ENCODE data around the gene CMTM6.
"Not testable (repeated sequence)": the region's sequence is repeated elsewhere in the genome, so short reads cannot be mapped to it uniquely, and the experiment has no call there.

CMTM6 gene

DNA sequence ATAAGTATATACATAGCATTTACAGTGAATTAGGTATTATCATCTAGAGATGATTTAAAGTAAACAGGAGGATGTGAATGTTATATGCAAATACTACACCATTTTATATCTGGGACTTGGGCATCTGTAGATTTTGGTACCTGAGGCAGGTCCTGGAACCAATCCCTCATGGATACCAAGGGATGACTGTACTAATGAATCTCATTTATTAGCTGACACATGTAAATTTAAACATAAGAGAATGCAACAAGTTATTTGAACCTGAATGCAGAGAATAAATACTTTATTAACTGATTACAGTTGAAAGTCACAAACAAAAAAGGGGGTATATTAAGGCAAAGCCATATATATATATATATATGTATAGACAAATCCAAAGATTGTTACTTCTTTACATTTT, 23.1 kb upstream of the CMTM6 start:
- intact Hi-C loops (cut with DNase I; ENCODE audit: low total_unique reads), result no loop called here
- Histone ChIP-seq H3K36me3 (peaks cover 56 to 74% (median 62%) of the 10 kb centered on the region in 3 donors), H3K27ac (no peak overlapping the region)

GRCh38 chr3:32522682-32523081, 20.0 kb upstream of the CMTM6 start:
- Histone ChIP-seq H3K27me3 (no peaks in the 10 kb centered on the region), H3K36me3 (peaks cover 36 to 49% (median 41%) of the 10 kb centered on the region in 3 donors), H3K27ac (no peak overlapping the region), H3K4me3 (no peak overlapping the region), H3K4me1 (no peaks in the 10 kb centered on the region), H3K9me3 (no peaks in the 10 kb centered on the region)
- intact Hi-C loops (cut with DNase I; ENCODE audit: low total_unique reads), result loop anchor here (5.0 kb wide), 1 partner anchor 135 kb away; no protein-coding TSS in a partner anchor
- no peak for DNase-seq
- TF ChIP-seq, protein P1, sequence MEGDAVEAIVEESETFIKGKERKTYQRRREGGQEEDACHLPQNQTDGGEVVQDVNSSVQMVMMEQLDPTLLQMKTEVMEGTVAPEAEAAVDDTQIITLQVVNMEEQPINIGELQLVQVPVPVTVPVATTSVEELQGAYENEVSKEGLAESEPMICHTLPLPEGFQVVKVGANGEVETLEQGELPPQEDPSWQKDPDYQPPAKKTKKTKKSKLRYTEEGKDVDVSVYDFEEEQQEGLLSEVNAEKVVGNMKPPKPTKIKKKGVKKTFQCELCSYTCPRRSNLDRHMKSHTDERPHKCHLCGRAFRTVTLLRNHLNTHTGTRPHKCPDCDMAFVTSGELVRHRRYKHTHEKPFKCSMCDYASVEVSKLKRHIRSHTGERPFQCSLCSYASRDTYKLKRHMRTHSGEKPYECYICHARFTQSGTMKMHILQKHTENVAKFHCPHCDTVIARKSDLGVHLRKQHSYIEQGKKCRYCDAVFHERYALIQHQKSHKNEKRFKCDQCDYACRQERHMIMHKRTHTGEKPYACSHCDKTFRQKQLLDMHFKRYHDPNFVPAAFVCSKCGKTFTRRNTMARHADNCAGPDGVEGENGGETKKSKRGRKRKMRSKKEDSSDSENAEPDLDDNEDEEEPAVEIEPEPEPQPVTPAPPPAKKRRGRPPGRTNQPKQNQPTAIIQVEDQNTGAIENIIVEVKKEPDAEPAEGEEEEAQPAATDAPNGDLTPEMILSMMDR (IDR thresholded peaks at IDR 0.05), result no peak

More for the DNA sequence above, 23.1 kb upstream of the CMTM6 start:
- Histone ChIP-seq H3K4me1 (no peaks in the 10 kb centered on the region), H3K27me3 (no peaks in the 10 kb centered on the region), H3K9me3 (no peaks in the 10 kb centered on the region), H3K4me3 (no peak overlapping the region)
- no peak for DNase-seq
- TF ChIP-seq, protein P1 (IDR thresholded peaks at IDR 0.05), result no peak

GRCh38 chr3:32518921-32519320, 16.3 kb upstream of the CMTM6 start:
- H3K9me3 ChIP-seq; H3K4me3 ChIP-seq; H3K27me3 ChIP-seq; H3K4me1 ChIP-seq; H3K27ac ChIP-seq; DNase-seq; intact Hi-C loops (cut with DNase I; ENCODE audit: low total_unique reads): not testable (repeated sequence)
- peaks cover 9 to 18% (median 9%) of the 10 kb centered on the region in 3 donors for H3K36me3 ChIP-seq

DNA sequence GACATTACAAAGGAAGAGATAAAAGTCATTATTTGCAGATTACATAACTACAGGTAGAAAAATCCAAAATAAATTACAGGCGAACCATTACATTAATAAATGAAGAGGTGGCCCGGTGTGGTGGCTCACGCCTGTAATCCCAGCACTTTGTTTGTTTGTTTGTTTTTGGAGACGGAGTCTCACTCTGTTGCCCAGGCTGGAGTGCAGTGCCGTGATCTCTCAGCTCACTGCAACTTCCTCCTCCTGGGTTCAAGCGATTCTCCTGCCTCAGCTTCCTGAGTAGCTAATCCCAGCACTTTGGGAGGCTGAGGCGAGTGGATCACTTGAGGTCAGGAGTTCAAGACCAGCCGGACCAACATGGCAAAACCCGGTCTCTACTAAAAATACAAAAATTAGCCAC, 14.1 kb upstream of the CMTM6 start:
- H3K27ac ChIP-seq; H3K4me3 ChIP-seq; intact Hi-C loops (cut with DNase I; ENCODE audit: low total_unique reads); H3K36me3 ChIP-seq; H3K4me1 ChIP-seq; H3K9me3 ChIP-seq; H3K27me3 ChIP-seq; DNase-seq: not testable (repeated sequence)

DNA sequence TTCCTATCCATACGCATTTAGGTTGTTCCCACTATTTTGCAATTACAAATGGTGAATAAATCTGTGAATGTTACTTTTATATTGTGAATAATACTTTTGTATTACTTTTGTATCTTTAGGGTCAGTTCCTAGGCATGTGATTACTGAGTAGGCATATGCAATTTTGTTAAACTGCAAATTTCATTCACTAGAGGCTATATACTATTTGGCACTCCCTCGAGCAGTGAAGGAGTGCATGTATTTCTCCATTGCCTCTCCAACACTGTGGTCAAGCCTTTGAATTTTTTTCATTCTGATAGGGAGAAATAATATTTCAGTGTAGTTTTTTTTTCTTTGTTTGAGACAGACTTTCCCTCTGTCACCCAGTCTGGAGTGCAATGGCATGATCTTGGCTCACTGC, 8.4 kb upstream of the CMTM6 start:
- Histone ChIP-seq H3K36me3 (no peaks in the 10 kb centered on the region), H3K4me3 (no peak overlapping the region), H3K4me1 (no peaks in the 10 kb centered on the region), H3K27me3 (no peaks in the 10 kb centered on the region), H3K27ac (no peak overlapping the region), H3K9me3 (no peaks in the 10 kb centered on the region)
- no peak for DNase-seq
- TF ChIP-seq, protein P1 (IDR thresholded peaks at IDR 0.05), result no peak
- intact Hi-C loops (cut with DNase I; ENCODE audit: low total_unique reads), result no loop called here

GRCh38 chr3:32510075-32510724, 7.5 kb upstream of the CMTM6 start:
- Histone ChIP-seq H3K36me3 (no peaks in the 10 kb centered on the region), H3K9me3 (no peaks in the 10 kb centered on the region), H3K27me3 (no peaks in the 10 kb centered on the region), H3K27ac (no peak overlapping the region), H3K4me3 (no peak overlapping the region), H3K4me1 (no peaks in the 10 kb centered on the region)
- TF ChIP-seq, protein P1 (IDR thresholded peaks at IDR 0.05), result peak; percentile 60 to 89
- peak; percentile 68 to 77 for DNase-seq
- intact Hi-C loops (cut with DNase I; ENCODE audit: low total_unique reads), result no loop called here
